CD4-positive, alpha-beta T cell (primary cell): ENCODE measurements around the gene ICA1. TPM values are rescaled to one million over a fixed set of nuclear protein-coding genes. Genes with fewer than 3 reads are reported as not detected.
"Not testable (repeated sequence)": the region's sequence is repeated elsewhere in the genome, so short reads cannot be mapped to it uniquely, and the experiment has no call there.

Experiments used
- ATAC-seq: fragments of 200-7000 bp; cut with Tn5 transposase; one replicate; pipeline ENCODE4 v1.10.0; 2022; ENCODE audit warnings: mild to moderate bottlenecking; ENCODE audit not compliant: poor library complexity
- CTCF ChIA-PET: fragments of 350-600 bp; sonication (Branson Sonifier 250); formaldehyde crosslinking; loops from one replicate; lab custom pipeline; 2021; ENCODE audit warnings: antibody characterized with exemption, inconsistent platforms; lab: Charles Lee
- POLR2A ChIA-PET: fragments of 350-600 bp; sonication (Branson Sonifier 250); formaldehyde crosslinking; loops from one replicate; lab custom pipeline; 2021; ENCODE audit warnings: antibody characterized with exemption, inconsistent platforms; lab: Charles Lee
- DNase-seq, 14 experiments: peaks; one replicate each; pipeline ENCODE4 v3.0.0-alpha.2; 2013 to 2020; ENCODE audit warnings: mixed read lengths in 2 of 14
- H3K27ac ChIP-seq, 2 donors: one replicate each; pipeline versions ENCODE4 v1.5.1 to v1.7.0; 2013; ENCODE audit warnings: low read length in 2 of 2, low read depth in 1 of 2, mild to moderate bottlenecking in 1 of 2
- H3K27me3 ChIP-seq, 2 experiments: 1 replicate in 1 of 2; 2 replicates in 1 of 2; pipeline versions ENCODE4 v1.6.1 to v1.7.0; 2013; ENCODE audit warnings: low read length in 2 of 2, control low read depth in 1 of 2, mild to moderate bottlenecking in 1 of 2, moderate library complexity in 1 of 2; ENCODE audit not compliant: insufficient read depth in 2 of 2, control insufficient read depth in 1 of 2
- H3K36me3 ChIP-seq: one replicate; pipeline ENCODE4 v1.6.1; 2013; ENCODE audit warnings: low read length, control low read depth; ENCODE audit not compliant: insufficient read depth
- H3K4me1 ChIP-seq: one replicate; pipeline ENCODE4 v1.6.1; 2013; ENCODE audit warnings: low read length, control low read depth; ENCODE audit not compliant: insufficient read depth
- H3K4me3 ChIP-seq: one replicate; pipeline ENCODE4 v1.5.1; 2013; ENCODE audit warnings: mild to moderate bottlenecking, low read length, moderate library complexity
- H3K9me3 ChIP-seq, 2 experiments: 1 replicate in 1 of 2; 2 replicates in 1 of 2; pipeline versions ENCODE4 v1.6.1 to v1.7.0; 2013; ENCODE audit warnings: low read length in 2 of 2, mild to moderate bottlenecking in 2 of 2, control low read depth in 1 of 2, moderate library complexity in 1 of 2; ENCODE audit not compliant: control insufficient read depth in 1 of 2, insufficient read depth in 1 of 2
- H3K27ac Mint-ChIP-seq: one replicate; pipeline ENCODE4 v1.8.0; 2020; ENCODE audit warnings: mixed read lengths
- H3K27me3 Mint-ChIP-seq: one replicate; pipeline ENCODE4 v1.8.0; 2021; ENCODE audit warnings: mixed read lengths
- H3K36me3 Mint-ChIP-seq: one replicate; pipeline ENCODE4 v1.8.0; 2021; ENCODE audit warnings: low read depth, mixed read lengths
- H3K4me1 Mint-ChIP-seq: one replicate; pipeline ENCODE4 v1.8.0; 2021; ENCODE audit warnings: low read depth, mixed read lengths
- H3K4me3 Mint-ChIP-seq: one replicate; pipeline ENCODE4 v1.8.0; 2020; ENCODE audit warnings: mild to moderate bottlenecking, mixed read lengths
- H3K9me3 Mint-ChIP-seq: one replicate; pipeline ENCODE4 v1.8.0; 2020; ENCODE audit warnings: mixed read lengths
- CTCF ChIP-seq: fragments of 200-600 bp; IDR thresholded peaks from one replicate; pipeline ENCODE4 v1.8.0; 2022; ENCODE audit warnings: antibody characterized with exemption, mild to moderate bottlenecking
- intact Hi-C, 2 experiments: fragments of 100-400 bp; cut with DNase I in 1 of 2; cut with micrococcal nuclease in 1 of 2; formaldehyde crosslinking; loops; one replicate each; pipeline versions ENCODE4 v1.15.1 to v1.9.0; 2023 to 2025; cut with DNase I, micrococcal nuclease
- total RNA-seq, 174 experiments: library from RNA in 2 of 174; stranded (reverse) in 2 of 174; gene quantifications; one replicate each; pipeline ENCODE4 v1.2.3 and lab custom pipeline; 2021 to 2026

Gene ICA1
- total RNA-seq, 2 experiments from 2014 or later = 0.95 to 1.7 TPM

GRCh38 chr7:8105449-8106095 lies 156.4 kb downstream of the ICA1 start:
- H3K4me3 ChIP-seq = no peak overlapping the region
- intact Hi-C loops = no loop called here
- H3K4me1 ChIP-seq = peaks cover 24% of the 10 kb centered on the region
- H3K27me3 Mint-ChIP-seq = no peaks in the 10 kb centered on the region
- CTCF ChIA-PET = interaction anchor here (1.1 kb wide), 1 partner anchor 85 kb away, joined by 3 read pairs; no protein-coding TSS in a partner anchor
- no peaks in the 10 kb centered on the region for H3K36me3 ChIP-seq
- H3K27ac Mint-ChIP-seq = peak overlapping the region; percentile 81
- H3K9me3 Mint-ChIP-seq = peaks cover 8% of the 10 kb centered on the region
- DNase-seq (peak in 1 of 14 experiments; percentile 15), ATAC-seq (peak; percentile 51)
- peaks cover 3 to 6% of the 10 kb centered on the region in 2 experiments for H3K9me3 ChIP-seq
- POLR2A ChIA-PET = interaction anchor here (1.5 to 1.8 kb wide), 2 partner anchors 20 to 37 kb away, joined by 3 to 10 read pairs; no protein-coding TSS in a partner anchor
- H3K27me3 ChIP-seq = no peaks in the 10 kb centered on the region
- peaks cover 41% of the 10 kb centered on the region for H3K4me1 Mint-ChIP-seq
- peak overlapping the region; percentile 11 for H3K4me3 Mint-ChIP-seq
- peak overlapping the region; percentile 5 to 32 for H3K27ac ChIP-seq
- H3K36me3 Mint-ChIP-seq = peaks cover 4% of the 10 kb centered on the region
- no peak for TF ChIP-seq CTCF

DNA sequence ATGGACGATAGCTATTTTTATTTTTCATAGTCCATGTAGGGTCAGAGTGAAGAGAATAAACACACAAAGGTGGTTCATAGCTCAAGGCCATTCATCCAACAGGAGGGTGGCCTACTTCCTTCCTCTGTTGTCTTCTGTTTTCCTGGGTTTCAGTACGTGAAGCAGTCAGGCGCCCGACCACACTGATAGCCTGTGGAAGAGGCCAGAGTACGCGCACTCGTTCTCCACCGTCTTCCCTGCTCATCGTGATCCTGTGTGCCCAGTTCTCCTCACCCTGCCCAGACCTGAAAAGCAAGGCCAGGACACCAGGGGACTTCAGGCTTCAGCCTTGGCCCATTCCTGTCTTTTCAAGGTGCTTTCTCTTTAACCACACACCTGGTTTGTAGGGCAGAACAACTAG lies 158.7 kb downstream of the ICA1 start:
- Histone ChIP-seq H3K27me3 (no peaks in the 10 kb centered on the region), H3K36me3 (no peaks in the 10 kb centered on the region), H3K9me3 (peaks cover 3 to 6% of the 10 kb centered on the region in 2 experiments), H3K27ac (no peak overlapping the region), H3K4me1 (peaks cover 24% of the 10 kb centered on the region), H3K4me3 (no peak overlapping the region)
- no peaks in the 10 kb centered on the region for H3K27me3 Mint-ChIP-seq
- ChIA-PET POLR2A (interaction anchor here (0.7 kb wide), 1 partner anchor 323 kb away, joined by 3 read pairs; no protein-coding TSS in a partner anchor), CTCF (no interaction called here)
- ATAC-seq (no peak), DNase-seq (no peak)
- intact Hi-C loops = no loop called here
- peaks cover 13% of the 10 kb centered on the region for H3K9me3 Mint-ChIP-seq
- H3K4me3 Mint-ChIP-seq = no peak overlapping the region
- TF ChIP-seq CTCF = no peak
- no peak overlapping the region for H3K27ac Mint-ChIP-seq
- H3K4me1 Mint-ChIP-seq = peaks cover 35% of the 10 kb centered on the region
- H3K36me3 Mint-ChIP-seq = peaks cover 7% of the 10 kb centered on the region

DNA sequence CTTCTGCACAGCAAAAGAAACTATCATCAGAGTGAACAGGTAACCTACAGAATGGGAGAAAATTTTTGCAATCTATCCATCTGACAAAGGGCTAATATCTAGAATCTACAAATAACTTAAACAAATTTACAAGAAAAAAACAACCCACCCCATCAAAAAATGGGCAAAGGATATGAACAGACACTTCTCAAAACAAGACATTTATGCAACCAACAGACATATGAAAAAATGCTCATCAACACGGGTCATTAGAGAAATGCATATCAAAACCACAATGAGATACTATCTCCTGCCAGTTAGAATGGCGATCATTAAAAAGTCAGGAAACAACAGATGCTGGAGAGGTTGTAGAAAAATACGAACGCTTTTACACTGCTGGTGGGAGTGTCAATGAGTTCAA lies 160.7 kb downstream of the ICA1 start:
- H3K4me1 Mint-ChIP-seq = peaks cover 24% of the 10 kb centered on the region
- CTCF ChIA-PET, H3K4me3 Mint-ChIP-seq, H3K27ac Mint-ChIP-seq, H3K9me3 ChIP-seq, ATAC-seq, H3K4me3 ChIP-seq, DNase-seq, POLR2A ChIA-PET, H3K27me3 Mint-ChIP-seq, H3K36me3 ChIP-seq, intact Hi-C loops, H3K27me3 ChIP-seq, H3K27ac ChIP-seq: not testable (repeated sequence)
- H3K9me3 Mint-ChIP-seq = peaks cover 17% of the 10 kb centered on the region
- H3K36me3 Mint-ChIP-seq = peaks cover 12% of the 10 kb centered on the region
- H3K4me1 ChIP-seq = peaks cover 20% of the 10 kb centered on the region
